NT2/D1 (cell line): ENCODE data around the gene ZSWIM3.

Experiments used
- DNase-seq: peaks from one replicate; pipeline ENCODE4 v3.0.0-alpha.2; 2011; ENCODE audit warnings: low read depth, low spot score
- H3K27me3 ChIP-seq: 2 replicates; pipeline ENCODE4 v1.6.0; 2011; ENCODE audit warnings: mild to moderate bottlenecking; ENCODE audit not compliant: insufficient read length, insufficient read depth
- H3K36me3 ChIP-seq: 2 replicates; pipeline ENCODE4 v1.6.1; 2011; ENCODE audit warnings: mild to moderate bottlenecking, low read length, mixed read lengths; ENCODE audit not compliant: insufficient read depth, insufficient read length
- H3K4me1 ChIP-seq: 2 replicates; pipeline ENCODE4 v1.5.1; 2011; ENCODE audit not compliant: insufficient read depth, insufficient read length
- H3K4me3 ChIP-seq: 2 replicates; pipeline ENCODE4 v1.5.1; 2011; ENCODE audit warnings: low read depth; ENCODE audit not compliant: insufficient read length
- H3K9ac ChIP-seq: 2 replicates; pipeline ENCODE4 v1.6.0; 2011; ENCODE audit warnings: low read depth; ENCODE audit not compliant: insufficient read length
- H3K9me3 ChIP-seq: 2 replicates; pipeline ENCODE4 v1.5.1; 2011; ENCODE audit warnings: mild to moderate bottlenecking, low read length; ENCODE audit not compliant: insufficient read depth
- SUZ12 ChIP-seq: IDR thresholded peaks from 2 replicates; pipeline ENCODE4 v1.6.1; 2011; ENCODE audit not compliant: insufficient read length, insufficient read depth; ENCODE audit errors: extremely low read depth
- YY1 ChIP-seq: IDR thresholded peaks from 2 replicates; pipeline ENCODE4 v1.6.1; 2011; ENCODE audit not compliant: insufficient read length, insufficient read depth
- ZNF274 ChIP-seq: IDR thresholded peaks from 2 replicates; pipeline ENCODE4 v1.6.1; 2011; ENCODE audit warnings: mild to moderate bottlenecking, low read depth, low read length

The ZSWIM3 gene

GRCh38 chr20:45888681-45889080 is 31.3 kb downstream of the ZSWIM3 start:
- no peaks in the 10 kb centered on the region for H3K9me3 ChIP-seq
- H3K4me1 ChIP-seq: peaks cover 4% of the 10 kb centered on the region
- H3K36me3 ChIP-seq: peaks cover 29% of the 10 kb centered on the region
- no peak overlapping the region for H3K9ac ChIP-seq
- no peak for DNase-seq
- TF ChIP-seq SUZ12 (no peak), ZNF274 (no peak), YY1 (no peak)
- no peak overlapping the region for H3K4me3 ChIP-seq
- no peaks in the 10 kb centered on the region for H3K27me3 ChIP-seq

DNA sequence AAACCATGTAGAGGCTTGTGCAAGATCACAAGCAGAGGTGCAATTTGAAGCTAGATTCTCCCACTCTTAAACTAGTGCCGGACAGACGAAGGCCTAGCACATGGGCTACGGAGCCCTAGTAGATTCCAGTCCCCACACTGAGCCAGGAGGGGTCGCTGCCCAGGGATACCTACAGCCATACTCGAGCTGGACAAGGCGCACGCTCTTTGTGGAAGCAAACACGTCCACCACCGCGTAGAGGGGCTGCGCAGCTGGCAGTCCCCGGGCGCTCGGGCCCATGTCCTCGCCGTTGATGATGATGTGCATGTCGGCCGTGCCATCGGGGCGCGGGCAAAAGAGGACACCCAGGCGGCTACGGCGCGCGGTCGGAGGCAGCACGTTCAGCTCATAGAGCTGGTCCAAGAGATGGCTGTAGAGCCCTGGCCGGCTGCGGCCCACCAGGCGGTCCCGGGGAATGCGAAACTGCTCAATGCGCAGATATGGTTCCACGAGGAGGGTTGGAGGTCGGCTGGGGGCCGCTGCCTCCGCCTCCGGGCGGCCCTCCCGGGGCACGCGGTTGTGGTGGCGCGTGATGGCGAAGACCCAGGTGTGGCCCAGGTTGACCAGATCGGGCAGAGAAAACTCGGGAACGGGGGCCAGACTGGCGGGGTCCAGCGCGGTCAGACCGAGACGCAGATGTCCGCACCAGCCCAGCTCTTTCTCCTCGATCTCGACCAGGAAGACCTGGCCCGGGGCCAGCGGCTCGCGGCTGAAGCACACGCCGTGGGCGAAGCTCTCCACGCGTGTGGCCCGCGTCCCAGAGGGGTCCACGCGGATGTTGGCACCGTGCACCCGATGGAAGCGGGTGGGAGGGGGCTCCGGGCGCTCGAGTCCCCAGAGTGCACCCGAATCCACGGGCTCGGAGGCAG is 32.9 kb downstream of the ZSWIM3 start:
- no peaks in the 10 kb centered on the region for H3K9me3 ChIP-seq
- H3K9ac ChIP-seq: peak overlapping the region; percentile 94
- DNase-seq: peak; percentile 80
- peak overlapping the region; percentile 83 for H3K4me3 ChIP-seq
- TF ChIP-seq SUZ12 (no peak), YY1 (no peak), ZNF274 (no peak)
- peaks cover 40% of the 10 kb centered on the region for H3K36me3 ChIP-seq
- no peaks in the 10 kb centered on the region for H3K27me3 ChIP-seq
- H3K4me1 ChIP-seq: peaks cover 4% of the 10 kb centered on the region

GRCh38 chr20:45890985-45891983 is 33.9 kb downstream of the ZSWIM3 start, which contains the start of the genes CTSA and NEURL2:
Gene CTSA (plus strand): TSS chr20:45891335. CDS start chr20:45891569, 234 bp downstream.
Gene NEURL2 (minus strand): TSS chr20:45891208. CDS start chr20:45890991, 217 bp downstream.
- Histone ChIP-seq H3K9me3 (no peaks in the 10 kb centered on the region), H3K4me3 (peak within 1 kb of the TSS; percentile 83), H3K9ac (peak within 1 kb of the TSS; percentile 94), H3K27me3 (no peaks in the 10 kb centered on the region), H3K36me3 (peaks cover 40% of the 10 kb centered on the region), H3K4me1 (peaks cover 4% of the 10 kb centered on the region)
- DNase-seq: peak; percentile 86
- TF ChIP-seq YY1 (peak; percentile 54), ZNF274 (no peak), SUZ12 (no peak)

DNA sequence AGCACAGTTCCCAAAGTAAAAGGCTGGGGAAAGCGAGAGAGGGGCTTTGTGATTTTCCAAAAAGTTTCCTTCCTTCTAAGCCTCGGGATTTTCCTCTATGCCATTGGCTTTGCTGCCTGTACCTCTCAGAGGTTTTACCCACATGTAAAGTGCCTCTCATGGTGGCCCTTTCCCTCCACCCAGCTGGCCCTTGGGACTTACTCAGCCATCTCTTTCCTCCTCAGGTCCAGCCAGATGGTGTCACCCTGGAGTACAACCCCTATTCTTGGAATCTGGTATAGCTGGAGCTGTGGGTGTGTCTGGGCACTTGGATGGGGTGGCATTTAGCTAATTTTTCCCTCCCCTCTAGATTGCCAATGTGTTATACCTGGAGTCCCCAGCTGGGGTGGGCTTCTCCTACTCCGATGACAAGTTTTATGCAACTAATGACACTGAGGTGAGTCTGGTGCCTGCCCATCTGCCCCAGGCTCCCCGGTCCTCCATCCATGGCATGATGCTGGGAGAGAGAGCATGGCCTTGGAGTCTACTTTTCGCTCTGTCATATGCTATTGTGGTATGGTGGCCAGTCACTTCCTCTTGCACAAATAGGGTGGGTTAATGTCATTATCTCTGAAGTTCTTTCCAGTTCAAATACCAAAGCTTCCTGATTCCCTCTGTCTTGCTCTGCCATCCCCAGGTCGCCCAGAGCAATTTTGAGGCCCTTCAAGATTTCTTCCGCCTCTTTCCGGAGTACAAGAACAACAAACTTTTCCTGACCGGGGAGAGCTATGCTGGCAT is 34.8 kb downstream of the ZSWIM3 start:
- TF ChIP-seq SUZ12: no peak
- no peak for TF ChIP-seq ZNF274
- no peak for TF ChIP-seq YY1
- no peaks in the 10 kb centered on the region for H3K9me3 ChIP-seq
- peak overlapping the region; percentile 94 for H3K9ac ChIP-seq
- H3K4me3 ChIP-seq: peak overlapping the region; percentile 83
- peaks cover 4% of the 10 kb centered on the region for H3K4me1 ChIP-seq
- DNase-seq: no peak
- H3K27me3 ChIP-seq: no peaks in the 10 kb centered on the region
- peaks cover 39% of the 10 kb centered on the region for H3K36me3 ChIP-seq

GRCh38 chr20:45892828-45893500 is 35.5 kb downstream of the ZSWIM3 start:
- peaks cover 4% of the 10 kb centered on the region for H3K4me1 ChIP-seq
- TF ChIP-seq SUZ12 (no peak), ZNF274 (no peak), YY1 (no peak)
- H3K9me3 ChIP-seq: no peaks in the 10 kb centered on the region
- no peak for DNase-seq
- no peaks in the 10 kb centered on the region for H3K27me3 ChIP-seq
- H3K4me3 ChIP-seq: no peak overlapping the region
- H3K9ac ChIP-seq: no peak overlapping the region
- H3K36me3 ChIP-seq: peaks cover 46% of the 10 kb centered on the region

GRCh38 chr20:45893831-45894230 is 36.4 kb downstream of the ZSWIM3 start:
- Histone ChIP-seq H3K9me3 (no peaks in the 10 kb centered on the region), H3K27me3 (no peaks in the 10 kb centered on the region), H3K4me3 (no peak overlapping the region), H3K9ac (no peak overlapping the region), H3K4me1 (peaks cover 4% of the 10 kb centered on the region), H3K36me3 (peaks cover 55% of the 10 kb centered on the region)
- TF ChIP-seq SUZ12 (no peak), YY1 (no peak), ZNF274 (no peak)
- DNase-seq: no peak
